ENCODE data around the gene TBC1D2.

TBC1D2 gene

DNA sequence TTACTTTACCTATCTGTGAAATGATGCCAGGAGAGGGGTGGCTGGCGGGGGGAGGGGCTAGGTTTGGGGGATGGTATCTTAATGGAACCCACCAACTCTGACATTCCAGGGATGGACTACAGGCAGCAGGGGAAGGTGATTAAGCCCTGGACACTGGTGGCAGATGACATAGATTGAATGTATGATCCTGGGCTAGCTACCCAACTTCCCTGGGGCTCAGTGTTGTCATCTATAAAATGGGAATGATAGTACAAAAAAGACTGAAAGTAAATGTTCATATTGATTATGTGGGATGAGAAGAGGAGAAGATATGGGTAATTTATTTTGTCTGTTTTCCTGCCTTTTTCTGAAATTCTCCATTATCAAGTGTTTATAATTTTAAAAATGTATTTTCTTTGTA lies 69.2 kb downstream of the TBC1D2 start:
- no peaks in the 10 kb centered on the region for H3K36me3 ChIP-seq (ENCODE audit: control insufficient read depth, insufficient read depth, low read length)
- H3K27ac ChIP-seq (ENCODE audit: insufficient read depth, low read length, poor library complexity, severe bottlenecking) = no peak overlapping the region
- peaks cover 15% of the 10 kb centered on the region for H3K4me1 ChIP-seq (ENCODE audit: control insufficient read depth, insufficient read depth, low read length, poor library complexity, severe bottlenecking)
- DNase-seq = no peak
- H3K4me3 ChIP-seq (ENCODE audit: insufficient read depth, low read depth, low read length, poor library complexity, severe bottlenecking) = no peak overlapping the region
- H3K27me3 ChIP-seq (replicated peaks; ENCODE audit: control insufficient read depth, insufficient read depth, low read length, poor library complexity, severe bottlenecking) = no peaks in the 10 kb centered on the region
- no peaks in the 10 kb centered on the region for H3K9me3 ChIP-seq (ENCODE audit: control insufficient read depth, low read length)

DNA sequence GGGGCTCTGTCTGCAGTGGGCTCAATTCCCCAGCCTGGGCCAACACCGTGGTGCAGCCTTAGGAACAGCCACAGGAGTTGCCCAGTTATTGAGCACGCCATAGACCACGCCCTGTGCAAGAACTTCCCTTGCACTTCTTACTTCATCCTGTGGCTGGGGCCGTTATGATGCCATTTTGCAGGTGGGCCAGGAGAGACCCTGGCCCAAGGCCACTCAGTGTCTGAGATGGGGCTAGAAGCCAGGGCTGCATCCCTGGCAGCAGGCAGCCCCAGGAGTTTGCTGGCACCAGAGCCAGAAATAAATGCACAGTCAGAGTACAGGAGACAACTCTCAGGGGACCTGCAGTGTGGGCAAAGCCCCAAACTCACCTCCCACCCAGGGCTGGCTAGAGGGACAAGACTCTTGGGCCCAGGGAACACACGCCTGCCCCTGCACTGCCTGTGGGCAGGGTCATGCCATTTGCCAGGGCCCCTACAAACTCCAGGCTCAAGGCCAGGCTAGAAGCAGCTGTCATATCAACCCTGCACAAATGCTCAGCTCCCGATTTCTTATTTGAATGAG lies 69.8 kb downstream of the TBC1D2 start:
- Histone ChIP-seq H3K27me3 (replicated peaks; ENCODE audit: control insufficient read depth, insufficient read depth, low read length, poor library complexity, severe bottlenecking) (no peaks in the 10 kb centered on the region), H3K36me3 (ENCODE audit: control insufficient read depth, insufficient read depth, low read length) (no peaks in the 10 kb centered on the region), H3K4me3 (ENCODE audit: insufficient read depth, low read depth, low read length, poor library complexity, severe bottlenecking) (no peak overlapping the region), H3K27ac (ENCODE audit: insufficient read depth, low read length, poor library complexity, severe bottlenecking) (no peak overlapping the region), H3K9me3 (ENCODE audit: control insufficient read depth, low read length) (no peaks in the 10 kb centered on the region), H3K4me1 (ENCODE audit: control insufficient read depth, insufficient read depth, low read length, poor library complexity, severe bottlenecking) (peaks cover 9% of the 10 kb centered on the region)
- no peak for DNase-seq

DNA sequence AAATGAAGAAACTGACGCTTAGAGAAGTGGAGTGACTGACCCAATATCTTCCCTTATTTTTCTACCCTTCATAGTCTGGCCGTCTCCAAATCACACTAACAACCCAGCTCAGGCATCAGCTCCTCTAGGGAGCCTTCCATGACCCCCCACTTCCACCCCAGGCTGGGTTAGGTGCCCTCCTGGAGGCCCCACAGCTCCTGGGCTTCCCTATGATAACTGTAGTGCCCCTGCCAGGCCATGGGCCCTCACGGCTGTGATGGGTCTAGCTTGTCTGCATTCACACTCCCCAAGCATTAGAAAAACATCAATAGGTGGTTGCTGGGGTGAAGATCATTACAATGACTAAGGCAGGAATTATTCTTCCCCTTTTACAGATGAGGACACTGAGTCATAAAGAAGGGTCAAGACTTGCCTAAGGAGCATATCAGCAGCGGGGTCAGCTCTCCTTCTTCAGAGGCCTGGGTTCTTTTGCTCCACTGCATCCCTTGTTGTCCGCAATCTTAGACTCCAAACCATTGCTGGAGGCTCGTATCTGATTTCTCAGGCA lies 70.4 kb downstream of the TBC1D2 start:
- H3K36me3 ChIP-seq (ENCODE audit: control insufficient read depth, insufficient read depth, low read length) = no peaks in the 10 kb centered on the region

DNA sequence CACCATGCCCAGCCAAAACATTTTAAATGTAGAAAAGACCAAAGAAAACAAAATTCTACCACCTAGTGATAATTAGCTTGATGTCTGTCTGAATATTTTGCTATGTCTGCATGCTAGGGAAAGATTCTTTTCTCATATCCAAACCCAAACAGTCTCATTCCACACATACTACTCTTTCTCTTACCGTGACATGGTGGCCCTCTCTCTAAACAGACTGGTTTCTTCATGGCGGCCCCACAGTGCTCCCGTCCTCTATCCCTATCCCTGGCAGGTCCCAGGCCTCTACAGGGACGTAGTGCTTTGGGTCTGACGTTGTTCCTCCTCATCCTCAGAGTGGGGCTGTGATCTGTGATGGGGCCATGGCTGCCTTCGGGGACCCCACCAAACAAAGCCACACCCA lies 71.1 kb downstream of the TBC1D2 start:
- no peaks in the 10 kb centered on the region for H3K27me3 ChIP-seq (replicated peaks; ENCODE audit: control insufficient read depth, insufficient read depth, low read length, poor library complexity, severe bottlenecking)
- no peak for DNase-seq
- H3K27ac ChIP-seq (ENCODE audit: insufficient read depth, low read length, poor library complexity, severe bottlenecking) = no peak overlapping the region
- no peaks in the 10 kb centered on the region for H3K9me3 ChIP-seq (ENCODE audit: control insufficient read depth, low read length)
- no peak overlapping the region for H3K4me3 ChIP-seq (ENCODE audit: insufficient read depth, low read depth, low read length, poor library complexity, severe bottlenecking)
- no peaks in the 10 kb centered on the region for H3K36me3 ChIP-seq (ENCODE audit: control insufficient read depth, insufficient read depth, low read length)
- H3K4me1 ChIP-seq (ENCODE audit: control insufficient read depth, insufficient read depth, low read length, poor library complexity, severe bottlenecking) = peaks cover 4% of the 10 kb centered on the region

More for the DNA sequence above, 70.4 kb downstream of the TBC1D2 start:
- Histone ChIP-seq H3K9me3 (ENCODE audit: control insufficient read depth, low read length) (no peaks in the 10 kb centered on the region), H3K27me3 (replicated peaks; ENCODE audit: control insufficient read depth, insufficient read depth, low read length, poor library complexity, severe bottlenecking) (no peaks in the 10 kb centered on the region), H3K4me3 (ENCODE audit: insufficient read depth, low read depth, low read length, poor library complexity, severe bottlenecking) (no peak overlapping the region), H3K27ac (ENCODE audit: insufficient read depth, low read length, poor library complexity, severe bottlenecking) (no peak overlapping the region), H3K4me1 (ENCODE audit: control insufficient read depth, insufficient read depth, low read length, poor library complexity, severe bottlenecking) (peaks cover 5% of the 10 kb centered on the region)
- no peak for DNase-seq

DNA sequence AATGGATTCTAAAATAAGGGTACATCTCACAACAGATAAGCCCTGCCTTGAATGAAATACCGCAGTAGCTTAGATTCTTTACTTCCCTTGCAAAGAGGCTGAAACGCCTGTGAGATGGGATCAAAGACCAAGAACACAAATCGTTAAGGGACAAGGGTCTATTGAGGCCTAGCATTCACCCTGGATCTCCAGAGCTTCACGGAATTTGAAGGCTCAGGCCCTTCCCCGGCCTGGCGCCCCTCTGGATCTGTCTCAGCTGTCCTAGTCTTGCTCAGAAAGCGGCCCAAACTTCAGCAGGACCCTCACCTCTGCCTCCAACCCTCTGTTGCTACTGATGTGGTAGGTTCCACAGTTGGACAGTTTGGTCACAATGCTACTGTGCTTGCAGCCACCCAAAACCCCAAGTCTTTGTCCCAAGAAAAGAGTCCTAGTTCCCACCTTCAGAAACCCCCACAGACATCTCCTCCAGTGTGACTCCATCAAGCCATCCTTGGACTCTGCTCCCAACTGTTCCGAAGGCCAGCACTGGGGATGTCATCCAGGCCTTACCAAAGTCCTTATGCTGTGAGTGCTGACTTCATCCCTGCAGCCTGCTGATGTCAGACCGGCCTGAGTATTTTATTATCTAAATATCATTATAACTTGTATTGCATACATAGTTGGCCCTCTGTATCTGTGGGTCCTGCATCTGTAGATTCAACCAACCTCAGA lies 72.4 kb downstream of the TBC1D2 start:
- Histone ChIP-seq H3K36me3 (ENCODE audit: control insufficient read depth, insufficient read depth, low read length) (no peaks in the 10 kb centered on the region), H3K4me1 (ENCODE audit: control insufficient read depth, insufficient read depth, low read length, poor library complexity, severe bottlenecking) (no peaks in the 10 kb centered on the region), H3K27ac (ENCODE audit: insufficient read depth, low read length, poor library complexity, severe bottlenecking) (no peak overlapping the region), H3K4me3 (ENCODE audit: insufficient read depth, low read depth, low read length, poor library complexity, severe bottlenecking) (no peak overlapping the region), H3K27me3 (replicated peaks; ENCODE audit: control insufficient read depth, insufficient read depth, low read length, poor library complexity, severe bottlenecking) (no peaks in the 10 kb centered on the region), H3K9me3 (ENCODE audit: control insufficient read depth, low read length) (no peaks in the 10 kb centered on the region)
- no peak for DNase-seq

DNA sequence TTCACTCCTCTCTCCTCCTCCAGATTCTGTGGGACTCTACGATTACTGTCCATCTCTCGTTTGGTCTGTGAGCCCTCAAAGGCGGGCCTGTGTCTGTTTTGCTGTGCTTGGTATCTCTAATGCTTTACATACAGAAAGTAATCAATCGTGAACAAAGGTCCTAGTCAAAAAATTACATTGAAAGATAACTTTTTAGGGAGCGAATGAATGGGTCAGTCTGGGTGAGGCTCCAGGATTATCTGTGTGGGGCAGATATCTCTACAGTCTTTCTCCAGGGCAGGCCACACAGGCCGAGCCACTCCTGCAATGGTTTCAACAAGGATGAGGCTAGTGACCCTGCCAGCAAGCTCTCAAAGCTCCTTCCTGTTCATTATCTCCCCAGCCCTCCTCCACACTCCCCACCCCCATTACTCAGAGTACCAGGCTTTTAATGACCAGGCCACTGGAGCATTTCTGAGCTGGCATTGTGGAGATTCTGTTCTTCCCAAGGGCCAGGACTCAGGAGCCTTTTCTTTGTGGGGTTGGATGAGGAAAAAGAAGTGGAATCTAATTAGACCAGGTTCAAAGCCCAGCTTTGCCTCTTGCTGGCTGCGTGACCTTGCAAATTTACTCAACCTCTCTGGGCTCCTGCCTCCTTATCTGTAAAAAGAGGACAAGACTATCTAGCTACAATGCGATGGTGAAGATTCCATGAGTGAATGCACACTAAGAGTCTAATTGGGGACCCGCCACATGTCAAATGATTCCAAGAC lies 73.2 kb downstream of the TBC1D2 start:
- DNase-seq = no peak
- Histone ChIP-seq H3K4me3 (ENCODE audit: insufficient read depth, low read depth, low read length, poor library complexity, severe bottlenecking) (no peak overlapping the region), H3K36me3 (ENCODE audit: control insufficient read depth, insufficient read depth, low read length) (no peaks in the 10 kb centered on the region), H3K4me1 (ENCODE audit: control insufficient read depth, insufficient read depth, low read length, poor library complexity, severe bottlenecking) (no peaks in the 10 kb centered on the region), H3K27me3 (replicated peaks; ENCODE audit: control insufficient read depth, insufficient read depth, low read length, poor library complexity, severe bottlenecking) (no peaks in the 10 kb centered on the region), H3K27ac (ENCODE audit: insufficient read depth, low read length, poor library complexity, severe bottlenecking) (no peak overlapping the region), H3K9me3 (ENCODE audit: control insufficient read depth, low read length) (no peaks in the 10 kb centered on the region)

DNA sequence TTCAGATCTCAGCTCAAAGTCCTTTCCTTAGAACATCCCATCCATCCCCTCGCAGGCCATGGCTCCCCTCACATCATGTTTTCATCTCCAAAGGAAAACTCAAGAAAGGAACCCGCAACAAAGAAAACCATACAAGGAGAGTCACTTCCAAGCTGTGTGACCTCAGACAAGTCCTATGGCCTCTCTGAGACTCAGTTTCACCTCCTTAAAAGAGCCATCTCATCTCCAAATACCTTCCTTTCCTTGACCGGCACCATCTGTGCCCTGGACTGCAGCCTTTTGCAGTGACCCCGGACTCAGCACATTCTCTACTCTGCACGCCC lies 73.7 kb downstream of the TBC1D2 start:
- Histone ChIP-seq H3K36me3 (ENCODE audit: control insufficient read depth, insufficient read depth, low read length) (no peaks in the 10 kb centered on the region), H3K27ac (ENCODE audit: insufficient read depth, low read length, poor library complexity, severe bottlenecking) (no peak overlapping the region)

DNA sequence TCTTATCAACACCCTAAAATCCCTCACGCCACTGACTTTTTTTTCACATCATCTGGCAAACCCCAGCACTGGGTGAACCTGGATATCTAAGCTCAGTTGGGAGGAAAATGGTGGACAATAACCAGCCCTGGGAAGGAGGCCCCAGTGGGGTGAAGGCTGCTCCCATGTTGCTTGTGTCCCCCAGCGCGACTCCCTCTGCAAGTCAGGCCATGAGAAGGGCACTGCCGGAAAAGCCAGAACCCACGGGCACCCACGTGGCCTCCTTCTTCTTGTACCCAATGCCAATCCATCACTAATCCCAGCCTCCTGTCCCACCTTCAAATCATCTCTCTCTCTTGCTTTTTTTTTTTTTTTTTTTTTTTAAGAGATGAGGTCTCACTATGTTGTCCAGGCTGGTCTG lies 74.5 kb downstream of the TBC1D2 start:
- Histone ChIP-seq H3K36me3 (ENCODE audit: control insufficient read depth, insufficient read depth, low read length) (no peaks in the 10 kb centered on the region), H3K4me3 (ENCODE audit: insufficient read depth, low read depth, low read length, poor library complexity, severe bottlenecking) (no peak overlapping the region), H3K27ac (ENCODE audit: insufficient read depth, low read length, poor library complexity, severe bottlenecking) (no peak overlapping the region), H3K9me3 (ENCODE audit: control insufficient read depth, low read length) (no peaks in the 10 kb centered on the region), H3K27me3 (replicated peaks; ENCODE audit: control insufficient read depth, insufficient read depth, low read length, poor library complexity, severe bottlenecking) (no peaks in the 10 kb centered on the region), H3K4me1 (ENCODE audit: control insufficient read depth, insufficient read depth, low read length, poor library complexity, severe bottlenecking) (no peaks in the 10 kb centered on the region)
- no peak for DNase-seq

More for the DNA sequence above, 73.7 kb downstream of the TBC1D2 start:
- Histone ChIP-seq H3K4me3 (ENCODE audit: insufficient read depth, low read depth, low read length, poor library complexity, severe bottlenecking) (no peak overlapping the region), H3K9me3 (ENCODE audit: control insufficient read depth, low read length) (no peaks in the 10 kb centered on the region), H3K27me3 (replicated peaks; ENCODE audit: control insufficient read depth, insufficient read depth, low read length, poor library complexity, severe bottlenecking) (no peaks in the 10 kb centered on the region), H3K4me1 (ENCODE audit: control insufficient read depth, insufficient read depth, low read length, poor library complexity, severe bottlenecking) (no peaks in the 10 kb centered on the region)
- no peak for DNase-seq

DNA sequence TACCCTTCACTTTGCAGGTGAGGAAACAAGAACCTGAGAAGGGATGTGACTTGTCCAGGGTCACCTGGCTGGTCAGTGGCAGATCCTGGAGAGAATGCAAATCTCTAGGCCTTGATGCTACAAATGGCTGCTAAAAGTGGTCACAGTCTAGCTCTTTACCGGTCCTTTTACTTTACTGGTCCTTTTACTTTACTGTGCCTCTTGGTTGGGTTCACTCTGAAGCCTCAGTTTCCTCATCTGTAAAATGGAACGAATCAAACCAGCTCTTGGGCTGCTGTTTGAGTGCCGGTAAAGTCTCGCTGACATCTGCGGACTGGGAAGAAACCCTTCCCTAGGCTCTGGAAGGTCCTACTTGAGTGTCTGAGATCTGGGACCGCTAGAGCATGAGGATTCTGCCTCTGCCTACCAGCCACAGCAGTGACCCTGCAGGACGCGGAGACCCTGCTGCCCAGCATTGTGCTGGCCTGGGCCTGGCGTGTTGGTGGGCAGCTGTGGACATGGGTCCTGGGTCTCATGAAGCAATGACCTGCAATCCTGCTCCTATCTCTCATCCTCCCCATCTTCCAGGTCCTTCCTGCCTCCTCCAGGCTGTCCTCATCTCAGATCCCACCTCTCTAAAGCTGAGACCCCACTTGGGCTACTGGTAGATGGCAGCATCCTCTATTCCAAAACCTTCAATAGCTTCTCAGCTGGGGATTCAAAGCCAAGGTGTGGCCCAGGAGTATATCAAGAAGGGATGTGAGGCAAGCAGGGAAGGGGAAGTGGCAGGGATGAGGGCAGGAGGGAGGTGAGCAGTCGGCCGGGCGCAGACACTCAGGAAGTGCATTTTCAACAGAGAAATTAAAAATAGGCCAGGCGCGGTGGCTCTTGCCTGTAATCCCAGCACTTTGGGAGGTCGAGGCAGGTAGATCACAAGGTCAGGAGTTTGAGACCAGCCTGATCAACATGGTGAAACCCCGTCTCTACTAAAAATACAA lies 76.3 kb downstream of the TBC1D2 start:
- Histone ChIP-seq H3K4me1 (ENCODE audit: control insufficient read depth, insufficient read depth, low read length, poor library complexity, severe bottlenecking) (no peaks in the 10 kb centered on the region), H3K27me3 (replicated peaks; ENCODE audit: control insufficient read depth, insufficient read depth, low read length, poor library complexity, severe bottlenecking) (no peaks in the 10 kb centered on the region), H3K27ac (ENCODE audit: insufficient read depth, low read length, poor library complexity, severe bottlenecking) (no peak overlapping the region), H3K36me3 (ENCODE audit: control insufficient read depth, insufficient read depth, low read length) (no peaks in the 10 kb centered on the region), H3K9me3 (ENCODE audit: control insufficient read depth, low read length) (no peaks in the 10 kb centered on the region), H3K4me3 (ENCODE audit: insufficient read depth, low read depth, low read length, poor library complexity, severe bottlenecking) (no peak overlapping the region)
- no peak for DNase-seq
